CD4-positive, alpha-beta T cell (primary cell): ENCODE results near the gene PML. TPM values are rescaled to one million over a fixed set of nuclear protein-coding genes. Genes with fewer than 3 reads are reported as not detected.

ENCODE experiments used
- ATAC-seq: fragments of 200-7000 bp; cut with Tn5 transposase; one replicate; pipeline ENCODE4 v1.10.0; 2022; ENCODE audit warnings: mild to moderate bottlenecking; ENCODE audit not compliant: poor library complexity
- CTCF ChIA-PET: fragments of 350-600 bp; sonication (Branson Sonifier 250); formaldehyde crosslinking; loops from one replicate; lab custom pipeline; 2021; ENCODE audit warnings: antibody characterized with exemption, inconsistent platforms; lab: Charles Lee
- POLR2A ChIA-PET: fragments of 350-600 bp; sonication (Branson Sonifier 250); formaldehyde crosslinking; loops from one replicate; lab custom pipeline; 2021; ENCODE audit warnings: antibody characterized with exemption, inconsistent platforms; lab: Charles Lee
- DNase-seq, 14 experiments: peaks; one replicate each; pipeline ENCODE4 v3.0.0-alpha.2; 2013 to 2020; ENCODE audit warnings: mixed read lengths in 2 of 14
- H3K27ac ChIP-seq, 2 donors: one replicate each; pipeline versions ENCODE4 v1.5.1 to v1.7.0; 2013; ENCODE audit warnings: low read length in 2 of 2, low read depth in 1 of 2, mild to moderate bottlenecking in 1 of 2
- H3K27me3 ChIP-seq, 2 experiments: 1 replicate in 1 of 2; 2 replicates in 1 of 2; pipeline versions ENCODE4 v1.6.1 to v1.7.0; 2013; ENCODE audit warnings: low read length in 2 of 2, control low read depth in 1 of 2, mild to moderate bottlenecking in 1 of 2, moderate library complexity in 1 of 2; ENCODE audit not compliant: insufficient read depth in 2 of 2, control insufficient read depth in 1 of 2
- H3K36me3 ChIP-seq: one replicate; pipeline ENCODE4 v1.6.1; 2013; ENCODE audit warnings: low read length, control low read depth; ENCODE audit not compliant: insufficient read depth
- H3K4me1 ChIP-seq: one replicate; pipeline ENCODE4 v1.6.1; 2013; ENCODE audit warnings: low read length, control low read depth; ENCODE audit not compliant: insufficient read depth
- H3K4me3 ChIP-seq: one replicate; pipeline ENCODE4 v1.5.1; 2013; ENCODE audit warnings: mild to moderate bottlenecking, low read length, moderate library complexity
- H3K9me3 ChIP-seq, 2 experiments: 1 replicate in 1 of 2; 2 replicates in 1 of 2; pipeline versions ENCODE4 v1.6.1 to v1.7.0; 2013; ENCODE audit warnings: low read length in 2 of 2, mild to moderate bottlenecking in 2 of 2, control low read depth in 1 of 2, moderate library complexity in 1 of 2; ENCODE audit not compliant: control insufficient read depth in 1 of 2, insufficient read depth in 1 of 2
- H3K27ac Mint-ChIP-seq: one replicate; pipeline ENCODE4 v1.8.0; 2020; ENCODE audit warnings: mixed read lengths
- H3K27me3 Mint-ChIP-seq: one replicate; pipeline ENCODE4 v1.8.0; 2021; ENCODE audit warnings: mixed read lengths
- H3K36me3 Mint-ChIP-seq: one replicate; pipeline ENCODE4 v1.8.0; 2021; ENCODE audit warnings: low read depth, mixed read lengths
- H3K4me1 Mint-ChIP-seq: one replicate; pipeline ENCODE4 v1.8.0; 2021; ENCODE audit warnings: low read depth, mixed read lengths
- H3K4me3 Mint-ChIP-seq: one replicate; pipeline ENCODE4 v1.8.0; 2020; ENCODE audit warnings: mild to moderate bottlenecking, mixed read lengths
- H3K9me3 Mint-ChIP-seq: one replicate; pipeline ENCODE4 v1.8.0; 2020; ENCODE audit warnings: mixed read lengths
- intact Hi-C, 2 experiments: fragments of 100-400 bp; cut with DNase I in 1 of 2; cut with micrococcal nuclease in 1 of 2; formaldehyde crosslinking; loops; one replicate each; pipeline versions ENCODE4 v1.15.1 to v1.9.0; 2023 to 2025; cut with DNase I, micrococcal nuclease
- total RNA-seq, 174 experiments: library from RNA in 2 of 174; stranded (reverse) in 2 of 174; gene quantifications; one replicate each; pipeline ENCODE4 v1.2.3 and lab custom pipeline; 2021 to 2026
- TF ChIP-seq, protein P1 (sequence below): fragments of 200-600 bp; IDR thresholded peaks from one replicate; pipeline ENCODE4 v1.8.0; 2022; ENCODE audit warnings: antibody characterized with exemption, mild to moderate bottlenecking

Gene PML
- total RNA-seq, 2 experiments from 2014 or later = 39.2 to 42.9 TPM

DNA sequence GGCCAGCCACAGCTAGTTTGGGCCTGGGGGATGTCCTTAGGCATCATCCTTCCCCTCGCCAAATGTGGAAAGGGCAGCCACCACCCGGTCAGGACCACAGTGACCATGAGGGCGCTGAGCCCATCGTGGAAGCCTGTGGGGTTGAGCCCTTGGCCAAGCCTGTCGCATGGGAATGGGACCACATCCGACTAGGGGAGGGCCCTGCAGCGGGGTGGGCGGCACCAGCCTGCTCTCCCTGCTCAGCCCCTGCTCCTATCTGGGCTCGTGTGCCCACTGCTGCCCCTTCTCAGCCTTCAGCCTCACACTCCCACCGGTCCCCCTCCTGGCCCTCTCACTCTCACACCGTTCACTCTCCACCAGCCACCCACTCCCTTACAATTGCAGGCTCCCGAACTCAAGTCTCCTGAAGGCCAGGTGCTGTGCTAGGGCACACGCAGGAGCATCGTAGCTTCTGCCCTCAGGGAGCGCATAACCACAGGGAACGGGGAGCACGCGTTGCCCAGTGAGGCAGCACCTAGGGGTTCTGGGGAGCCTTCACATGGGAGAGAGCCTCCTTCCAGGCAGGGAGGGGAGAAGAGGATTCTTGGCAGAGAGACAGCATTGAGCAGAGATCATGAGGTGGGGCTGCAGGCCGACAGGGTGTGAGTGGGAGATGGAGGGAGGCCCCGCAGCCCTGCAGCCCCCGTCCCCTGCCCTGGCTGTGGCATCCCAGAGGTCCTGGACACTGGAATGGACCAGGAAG lies 42.2 kb upstream of the PML start:
- no peak overlapping the region for H3K27ac Mint-ChIP-seq

DNA sequence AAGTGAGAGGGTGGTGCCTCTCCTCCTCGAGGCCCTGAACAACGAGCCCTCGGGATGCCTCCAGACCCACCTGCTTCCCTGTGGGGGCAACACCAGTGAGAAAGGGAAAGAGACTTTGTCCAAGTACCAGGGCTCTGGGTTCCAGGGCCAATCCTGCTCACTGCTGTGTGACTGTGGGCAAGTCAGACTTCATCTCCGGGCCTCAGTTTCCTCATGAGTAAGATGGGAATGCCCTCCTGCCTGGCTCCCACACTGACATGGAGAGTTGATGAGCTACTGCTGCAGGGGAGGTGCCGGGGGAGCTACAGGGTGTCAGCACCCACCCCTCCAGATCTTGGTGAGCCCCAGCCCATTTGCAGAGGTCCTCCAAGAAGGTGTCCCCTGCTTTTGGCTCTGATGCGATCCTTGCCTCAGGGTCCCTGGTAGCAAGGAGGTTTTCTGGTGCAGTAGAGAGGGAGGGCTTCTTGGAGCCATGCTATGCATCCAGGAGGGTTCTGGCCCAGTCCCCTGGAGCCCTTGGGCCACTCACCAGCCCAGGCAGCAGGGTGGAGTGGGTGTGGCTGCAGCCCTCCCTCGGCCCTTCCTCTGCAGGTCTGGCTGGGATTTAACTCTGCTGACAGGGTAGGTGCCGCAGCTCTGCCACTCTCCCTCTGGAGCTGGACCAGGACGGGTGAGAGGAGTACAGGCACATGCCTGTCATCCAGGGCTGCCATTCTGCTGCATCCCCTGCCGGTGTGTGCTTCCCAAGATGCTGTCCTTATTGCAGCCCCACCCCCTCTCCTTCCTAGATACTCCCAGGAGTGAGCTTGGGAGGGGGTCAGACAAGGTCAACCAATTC lies 41.4 kb upstream of the PML start:
- ChIA-PET CTCF (interaction anchor here (1.2 kb wide), 1 partner anchor 25 kb away, joined by 5 read pairs; no protein-coding TSS in a partner anchor), POLR2A (no interaction called here)
- intact Hi-C loops = loop anchor here (5.0 to 10.0 kb wide), 2 partner anchors 182 to 369 kb away; partner anchors contain the start of gene ISLR2 (in 1 of the 2)
- peaks cover 15% of the 10 kb centered on the region for H3K4me1 Mint-ChIP-seq
- DNase-seq (no peak), ATAC-seq (no peak)
- Histone ChIP-seq H3K36me3 (no peaks in the 10 kb centered on the region), H3K4me1 (peaks cover 19% of the 10 kb centered on the region), H3K9me3 (no peaks in the 10 kb centered on the region), H3K27ac (no peak overlapping the region), H3K27me3 (no peaks in the 10 kb centered on the region), H3K4me3 (no peak overlapping the region)
- H3K27me3 Mint-ChIP-seq = no peaks in the 10 kb centered on the region
- H3K9me3 Mint-ChIP-seq = no peaks in the 10 kb centered on the region
- no peaks in the 10 kb centered on the region for H3K36me3 Mint-ChIP-seq
- TF ChIP-seq, protein P1, sequence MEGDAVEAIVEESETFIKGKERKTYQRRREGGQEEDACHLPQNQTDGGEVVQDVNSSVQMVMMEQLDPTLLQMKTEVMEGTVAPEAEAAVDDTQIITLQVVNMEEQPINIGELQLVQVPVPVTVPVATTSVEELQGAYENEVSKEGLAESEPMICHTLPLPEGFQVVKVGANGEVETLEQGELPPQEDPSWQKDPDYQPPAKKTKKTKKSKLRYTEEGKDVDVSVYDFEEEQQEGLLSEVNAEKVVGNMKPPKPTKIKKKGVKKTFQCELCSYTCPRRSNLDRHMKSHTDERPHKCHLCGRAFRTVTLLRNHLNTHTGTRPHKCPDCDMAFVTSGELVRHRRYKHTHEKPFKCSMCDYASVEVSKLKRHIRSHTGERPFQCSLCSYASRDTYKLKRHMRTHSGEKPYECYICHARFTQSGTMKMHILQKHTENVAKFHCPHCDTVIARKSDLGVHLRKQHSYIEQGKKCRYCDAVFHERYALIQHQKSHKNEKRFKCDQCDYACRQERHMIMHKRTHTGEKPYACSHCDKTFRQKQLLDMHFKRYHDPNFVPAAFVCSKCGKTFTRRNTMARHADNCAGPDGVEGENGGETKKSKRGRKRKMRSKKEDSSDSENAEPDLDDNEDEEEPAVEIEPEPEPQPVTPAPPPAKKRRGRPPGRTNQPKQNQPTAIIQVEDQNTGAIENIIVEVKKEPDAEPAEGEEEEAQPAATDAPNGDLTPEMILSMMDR = no peak
- no peak overlapping the region for H3K4me3 Mint-ChIP-seq
- H3K27ac Mint-ChIP-seq = no peak overlapping the region

More for the DNA sequence above, 42.2 kb upstream of the PML start:
- no peak overlapping the region for H3K27ac ChIP-seq
- Mint-ChIP-seq H3K4me1 (peaks cover 7% of the 10 kb centered on the region), H3K4me3 (no peak overlapping the region), H3K9me3 (no peaks in the 10 kb centered on the region), H3K27me3 (no peaks in the 10 kb centered on the region), H3K36me3 (no peaks in the 10 kb centered on the region)
- intact Hi-C loops = loop anchor here (5.0 to 10.0 kb wide), 2 partner anchors 182 to 370 kb away; partner anchors contain the start of gene ISLR2 (in 1 of the 2)
- no peaks in the 10 kb centered on the region for H3K27me3 ChIP-seq
- ATAC-seq = no peak
- CTCF ChIA-PET = interaction anchor here (0.9 to 2.8 kb wide), 4 partner anchors 13 to 37 kb away, joined by 3 to 46 read pairs (median 8); no protein-coding TSS in a partner anchor
- POLR2A ChIA-PET = interaction anchor here (2.2 kb wide), 1 partner anchor 13 kb away, joined by 30 read pairs; no protein-coding TSS in a partner anchor
- H3K4me1 ChIP-seq = peaks cover 18% of the 10 kb centered on the region
- TF ChIP-seq, protein P1 = no peak
- no peak for DNase-seq
- H3K36me3 ChIP-seq = no peaks in the 10 kb centered on the region
- H3K4me3 ChIP-seq = no peak overlapping the region
- no peaks in the 10 kb centered on the region for H3K9me3 ChIP-seq
